ENCODE data around the gene ZNF324.
"Not testable (repeated sequence)": the region's sequence is repeated elsewhere in the genome, so short reads cannot be mapped to it uniquely, and the experiment has no call there.

ZNF324 gene

GRCh38 chr19:58466760-58467589 lies at the start of gene ZNF324:
TSS of gene ZNF324 (plus strand) at chr19:58467080. CDS start at chr19:58469186, 2,106 bp downstream.
- DNase-seq (ENCODE audit: low spot score), result peak; percentile 97

- no peak for DNase-seq (ENCODE audit: low spot score)
Measured at GRCh38 chr19:58428617-58429016, 38.3 kb upstream of the ZNF324 start.

DNA sequence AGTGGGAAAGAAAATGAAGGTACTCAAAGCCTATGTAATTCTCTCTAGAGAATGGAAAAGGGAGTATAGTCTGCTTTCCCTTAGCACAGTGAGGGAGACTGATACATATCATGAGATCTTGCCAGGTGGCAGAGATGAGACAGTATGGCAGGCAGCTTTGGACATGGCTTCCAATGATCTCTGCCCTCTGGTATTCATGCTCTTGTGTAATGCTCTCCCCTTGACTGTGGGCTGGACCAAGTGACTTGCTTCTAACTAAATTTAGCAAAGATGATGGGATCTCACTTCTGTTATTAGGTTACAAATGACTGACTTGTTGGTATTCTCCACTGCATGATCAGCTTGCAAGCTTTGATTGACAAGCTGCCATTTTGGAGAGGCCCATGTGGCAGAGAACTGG lies 37.1 kb upstream of the ZNF324 start:
- DNase-seq (ENCODE audit: low spot score), result no peak

DNA sequence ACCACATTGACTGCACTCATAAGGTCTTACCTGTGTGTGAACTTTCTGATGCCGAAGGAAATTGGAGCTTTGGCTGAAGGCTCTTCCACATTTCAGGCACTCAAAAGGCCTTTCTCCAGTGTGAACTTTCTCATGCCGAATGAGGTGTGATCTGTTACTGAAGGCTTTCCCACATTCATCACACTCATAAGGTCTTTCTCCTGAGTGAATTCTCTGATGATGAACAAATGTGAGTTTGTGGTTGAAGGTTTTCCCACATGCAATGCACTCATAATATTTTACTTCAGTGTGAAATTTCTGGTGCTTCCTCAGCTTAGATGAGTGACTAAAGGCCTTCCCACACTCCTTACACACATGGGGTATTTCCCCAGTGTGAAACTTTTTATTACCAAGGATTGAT lies 32.7 kb upstream of the ZNF324 start:
- no peak for DNase-seq (ENCODE audit: low spot score)

DNA sequence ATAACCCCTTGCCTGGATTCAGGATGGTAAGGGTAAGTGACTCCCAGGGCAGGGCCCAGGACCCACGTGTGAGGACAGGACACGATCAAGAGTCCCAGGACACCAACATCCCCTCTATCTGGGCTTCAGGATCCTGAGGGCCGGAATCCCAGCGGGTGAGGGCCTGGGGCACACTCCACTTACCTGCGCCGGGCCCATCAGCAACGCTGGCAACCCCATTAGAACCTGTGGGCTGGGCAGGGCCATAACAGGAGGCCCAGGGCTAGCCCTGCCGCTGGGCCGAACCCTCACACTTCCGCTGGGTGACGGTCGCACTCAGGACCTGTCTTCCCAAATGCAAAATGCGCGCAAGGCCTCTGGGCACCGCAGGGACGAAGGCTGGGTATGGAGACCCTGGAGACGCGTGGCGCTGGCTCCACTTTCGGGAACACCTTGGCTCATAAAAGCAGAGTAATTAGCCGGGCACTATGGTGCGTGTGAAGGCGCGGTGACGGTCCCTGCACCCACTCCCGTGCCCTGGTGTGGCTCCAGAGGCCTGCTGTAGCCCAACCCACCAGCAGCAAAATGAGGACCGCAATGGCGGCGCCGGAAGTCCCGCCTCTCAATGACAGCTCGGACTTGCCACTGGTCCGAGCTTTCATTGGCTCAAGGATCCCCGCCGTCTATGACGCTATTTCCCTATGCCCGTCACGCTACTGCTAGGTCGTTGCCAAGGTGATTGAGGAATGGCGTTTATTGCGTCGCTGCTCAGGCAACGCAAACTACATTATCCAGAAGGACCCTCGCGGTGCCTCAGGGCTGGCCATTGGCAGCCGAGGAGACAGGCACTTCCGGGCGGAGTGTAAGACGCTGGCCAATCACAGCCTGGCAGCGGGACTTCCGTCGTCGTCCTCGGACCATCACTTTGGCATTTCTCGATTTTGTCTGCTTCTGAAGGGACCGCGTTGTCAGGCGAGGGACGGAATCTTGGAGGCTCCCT lies 27.0 kb upstream of the ZNF324 start, which contains the start of gene ZNF132:
Gene ZNF132 (minus strand): TSS at position 578 of the 979 bp plus-strand sequence. CDS start 332 bp downstream, at position 246.
- DNase-seq (ENCODE audit: low spot score), result peak; percentile 100

- DNase-seq (ENCODE audit: low spot score), result no peak
Measured at GRCh38 chr19:58440556-58440955, 26.3 kb upstream of the ZNF324 start.

GRCh38 chr19:58442986-58443385 lies 23.9 kb upstream of the ZNF324 start:
- not testable (repeated sequence) for DNase-seq (ENCODE audit: low spot score)

- DNase-seq (ENCODE audit: low spot score), result not testable (repeated sequence)
Measured at GRCh38 chr19:58448860-58449259, 18.0 kb upstream of the ZNF324 start.

DNA sequence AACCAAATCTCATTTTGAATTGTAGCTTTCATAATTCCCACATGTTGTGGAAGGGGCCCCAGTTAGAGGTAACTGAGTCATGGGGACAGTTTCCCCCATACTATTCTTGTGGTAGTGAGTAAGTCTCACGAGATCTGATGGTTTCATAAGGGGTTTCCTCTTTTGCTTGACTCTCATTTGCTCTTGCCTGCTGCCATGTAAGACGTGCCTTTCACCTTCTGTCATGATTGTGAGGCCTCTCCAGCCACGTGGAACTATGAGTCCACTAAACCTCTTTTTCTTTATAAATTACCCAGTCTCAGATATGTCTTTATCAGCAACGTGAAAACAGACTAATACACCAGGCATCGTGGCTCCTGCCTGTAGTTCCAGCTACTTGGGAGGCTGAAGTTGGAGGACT lies 16.9 kb upstream of the ZNF324 start:
- not testable (repeated sequence) for DNase-seq (ENCODE audit: low spot score)

- DNase-seq (ENCODE audit: low spot score), result no peak
Measured at GRCh38 chr19:58450856-58451357, 16.0 kb upstream of the ZNF324 start.

GRCh38 chr19:58451358-58452101 lies 15.3 kb upstream of the ZNF324 start, which contains the start of gene ZNF324B:
TSS of gene ZNF324B (plus strand) at chr19:58451622. CDS start at chr19:58453702, 2,080 bp downstream.
- peak; percentile 97 for DNase-seq (ENCODE audit: low spot score)

- DNase-seq (ENCODE audit: low spot score), result no peak
Measured at GRCh38 chr19:58453743-58454142, 13.1 kb upstream of the ZNF324 start.

DNA sequence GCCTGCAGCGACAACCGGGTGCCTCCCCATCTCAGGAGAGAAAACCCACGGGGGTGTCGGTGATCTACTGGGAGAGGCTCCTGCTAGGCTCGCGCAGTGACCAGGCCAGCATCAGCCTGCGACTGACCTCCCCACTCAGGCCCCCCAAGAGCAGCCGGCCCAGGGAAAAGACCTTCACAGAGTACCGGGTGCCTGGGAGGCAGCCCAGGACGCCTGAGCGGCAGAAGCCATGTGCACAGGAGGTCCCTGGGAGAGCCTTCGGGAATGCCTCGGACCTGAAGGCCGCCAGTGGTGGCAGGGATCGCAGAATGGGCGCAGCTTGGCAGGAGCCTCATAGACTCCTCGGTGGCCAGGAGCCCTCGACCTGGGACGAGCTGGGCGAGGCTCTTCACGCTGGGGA lies 11.6 kb upstream of the ZNF324 start:
- DNase-seq (ENCODE audit: low spot score), result no peak

DNA sequence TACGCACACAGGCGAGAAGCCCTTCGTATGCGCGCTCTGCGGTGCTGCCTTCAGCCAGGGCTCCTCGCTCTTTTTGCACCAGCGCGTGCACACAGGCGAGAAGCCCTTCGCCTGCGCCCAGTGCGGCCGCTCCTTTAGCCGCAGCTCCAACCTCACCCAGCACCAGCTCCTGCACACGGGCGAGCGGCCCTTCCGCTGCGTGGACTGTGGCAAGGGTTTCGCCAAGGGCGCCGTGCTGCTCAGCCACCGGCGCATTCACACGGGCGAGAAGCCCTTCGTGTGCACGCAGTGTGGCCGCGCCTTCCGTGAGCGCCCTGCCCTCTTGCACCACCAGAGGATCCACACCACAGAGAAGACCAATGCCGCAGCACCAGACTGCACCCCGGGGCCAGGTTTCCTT lies 10.8 kb upstream of the ZNF324 start:
- DNase-seq (ENCODE audit: low spot score), result no peak

- no peak for DNase-seq (ENCODE audit: low spot score)
Measured at GRCh38 chr19:58460039-58460438, 6.8 kb upstream of the ZNF324 start.

DNA sequence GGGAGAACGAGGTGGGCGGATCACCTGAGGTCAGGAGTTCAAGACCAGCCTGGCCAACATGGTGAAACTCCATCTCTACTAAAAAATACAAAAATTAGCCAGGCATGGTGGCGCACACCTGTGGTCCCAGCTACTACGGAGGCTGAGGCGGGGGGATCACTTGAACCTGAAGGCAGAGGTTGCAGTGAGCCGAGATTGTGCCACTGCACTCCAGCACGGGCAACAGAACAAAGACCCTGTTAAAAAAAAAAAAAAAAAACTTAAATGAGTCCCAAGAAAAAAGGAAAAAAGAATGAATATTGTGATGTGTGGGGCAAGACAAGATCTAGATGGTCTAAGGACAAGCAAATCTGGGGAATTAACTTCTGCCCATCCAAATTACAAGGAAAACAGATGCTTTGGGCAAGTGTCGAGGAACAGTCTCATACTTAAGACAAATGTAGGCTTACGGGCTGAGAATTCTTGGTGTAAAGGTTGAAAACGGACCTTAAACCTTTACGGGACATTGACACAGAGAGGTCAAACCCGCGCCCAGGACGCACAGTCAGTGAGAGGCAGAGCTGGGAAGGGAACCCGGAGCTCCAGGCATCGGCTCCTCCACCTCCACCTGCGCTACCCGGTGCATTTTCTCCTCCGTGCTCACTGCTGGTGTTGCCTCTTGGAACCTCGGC lies 656 bp upstream of the ZNF324 start:
- no peak for DNase-seq (ENCODE audit: low spot score)

DNA sequence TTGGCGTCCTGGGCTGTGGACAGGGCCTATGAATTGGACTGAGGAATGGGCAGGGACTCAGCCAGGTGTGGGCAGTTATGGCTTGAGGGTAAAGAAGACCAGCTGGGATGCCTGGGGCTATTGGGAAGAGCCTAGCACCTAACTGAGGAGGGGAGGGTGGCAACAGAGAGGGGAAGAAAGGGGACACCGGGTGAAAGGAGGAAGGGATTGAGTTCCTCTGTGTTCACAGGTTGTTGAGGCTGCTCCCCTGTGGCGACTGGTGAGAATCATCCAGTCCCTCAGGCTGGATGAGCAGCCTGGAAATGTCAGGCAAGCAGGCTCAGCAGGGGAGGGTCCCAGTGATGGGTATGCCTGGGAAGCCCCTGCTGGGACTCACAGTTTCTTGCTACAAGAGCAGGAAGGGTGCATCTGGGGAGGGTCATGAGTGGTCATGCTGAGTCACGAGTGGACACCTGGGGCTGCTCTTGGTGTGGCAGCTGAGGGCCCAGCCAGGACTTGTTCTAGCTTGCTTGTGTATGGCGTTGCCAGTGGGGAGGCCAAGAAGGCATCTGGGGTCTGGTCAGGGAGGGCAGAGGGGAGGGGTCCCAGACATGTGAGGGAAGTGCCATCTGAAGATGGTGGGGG lies 1.4 kb downstream of the ZNF324 start:
- no peak for DNase-seq (ENCODE audit: low spot score)

- DNase-seq (ENCODE audit: low spot score), result no peak
Measured at GRCh38 chr19:58469241-58470013, 2.5 kb downstream of the ZNF324 start.

DNA sequence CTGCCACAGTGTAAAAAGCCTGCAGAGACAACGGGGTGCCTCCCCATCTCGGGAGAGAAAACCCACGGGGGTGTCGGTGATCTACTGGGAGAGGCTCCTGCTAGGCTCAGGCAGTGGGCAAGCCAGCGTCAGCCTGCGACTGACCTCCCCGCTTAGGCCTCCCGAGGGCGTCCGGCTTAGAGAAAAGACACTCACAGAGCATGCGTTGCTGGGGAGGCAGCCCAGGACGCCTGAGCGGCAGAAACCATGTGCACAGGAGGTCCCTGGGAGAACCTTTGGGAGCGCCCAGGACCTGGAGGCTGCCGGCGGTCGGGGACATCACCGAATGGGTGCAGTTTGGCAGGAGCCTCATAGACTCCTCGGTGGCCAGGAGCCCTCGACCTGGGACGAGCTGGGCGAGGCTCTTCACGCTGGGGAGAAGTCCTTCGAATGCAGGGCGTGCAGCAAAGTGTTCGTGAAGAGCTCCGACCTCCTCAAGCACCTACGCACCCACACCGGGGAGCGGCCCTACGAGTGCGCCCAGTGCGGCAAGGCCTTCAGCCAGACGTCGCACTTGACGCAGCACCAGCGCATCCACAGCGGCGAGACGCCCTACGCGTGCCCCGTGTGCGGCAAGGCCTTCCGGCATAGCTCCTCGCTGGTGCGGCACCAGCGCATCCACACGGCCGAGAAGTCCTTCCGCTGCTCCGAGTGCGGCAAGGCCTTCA lies 4.1 kb downstream of the ZNF324 start:
- DNase-seq (ENCODE audit: low spot score), result not testable (repeated sequence)
